H1 (cell line): ENCODE measurements around the gene SSR1. TPM values are rescaled to one million over a fixed set of nuclear protein-coding genes. Genes with fewer than 3 reads are reported as not detected.

Source experiments
- CTCF ChIA-PET: fragments of 300-600 bp; sonication (Branson Sonifier 250); formaldehyde crosslinking; loops from one replicate; lab custom pipeline; 2021; ENCODE audit not compliant: partially characterized antibody; lab: Charles Lee
- POLR2A ChIA-PET: fragments of 300-600 bp; sonication (Branson Sonifier 250); formaldehyde crosslinking; loops from one replicate; lab custom pipeline; 2021; ENCODE audit warnings: inconsistent platforms; ENCODE audit not compliant: partially characterized antibody; lab: Charles Lee
- DNase-seq, 2 experiments: peaks; one replicate each; pipeline versions ENCODE4 v3.0.0 to v3.0.0-alpha.2; 2010 to 2022; ENCODE audit warnings: low spot score in 2 of 2, low read depth in 1 of 2, mixed read lengths in 1 of 2
- FAIRE-seq: peaks from 2 replicates; lab custom pipeline; 2011; peaks lifted over from hg19 to GRCh38; lab: Jason Lieb, UNC
- H2AFZ ChIP-seq: 2 replicates; pipeline ENCODE4 v1.8.1; 2012; ENCODE audit warnings: low read length, inconsistent platforms
- H2AK5ac ChIP-seq: 2 replicates; pipeline ENCODE4 v1.6.1; 2013; ENCODE audit warnings: low read depth, low read length
- H2BK120ac ChIP-seq: replicated peaks from 2 replicates; pipeline ENCODE3; 2013; ENCODE audit warnings: low read depth, low read length, inconsistent platforms
- H2BK12ac ChIP-seq: 2 replicates; pipeline ENCODE4 v1.6.1; 2013; ENCODE audit warnings: low read depth, low read length
- H2BK15ac ChIP-seq: 2 replicates; pipeline ENCODE4 v1.6.1; 2013; ENCODE audit warnings: low read length
- H2BK20ac ChIP-seq: 2 replicates; pipeline ENCODE4 v1.6.1; 2013; ENCODE audit warnings: low read length
- H2BK5ac ChIP-seq: 2 replicates; pipeline ENCODE4 v1.6.1; 2013; ENCODE audit warnings: low read depth, low read length
- H3K14ac ChIP-seq: 2 replicates; pipeline ENCODE4 v1.6.1; 2013; ENCODE audit warnings: inconsistent platforms; ENCODE audit not compliant: insufficient read length
- H3K18ac ChIP-seq: 2 replicates; pipeline ENCODE4 v1.6.1; 2013; ENCODE audit warnings: low read length; ENCODE audit errors: extremely low read depth
- H3K23ac ChIP-seq: 2 replicates; pipeline ENCODE4 v1.6.1; 2013; ENCODE audit warnings: inconsistent platforms; ENCODE audit not compliant: insufficient read length
- H3K23me2 ChIP-seq: 2 replicates; pipeline ENCODE4 v1.6.1; 2013; ENCODE audit warnings: low read depth, low read length
- H3K27ac ChIP-seq: 2 replicates; pipeline ENCODE4 v1.6.1; 2011; ENCODE audit warnings: low read depth, low read length, inconsistent platforms
- H3K27me3 ChIP-seq, 4 experiments: replicated peaks in 1 of 4; 1 replicate in 1 of 4; 2 replicates in 3 of 4; pipeline versions ENCODE4 v1.6.1 to v1.8.1; 2011 to 2013; ENCODE audit warnings: low read length in 3 of 4, mild to moderate bottlenecking in 3 of 4, inconsistent platforms in 2 of 4, mixed read lengths in 2 of 4, moderate library complexity in 1 of 4; ENCODE audit not compliant: control insufficient read depth in 3 of 4, insufficient read depth in 3 of 4; ENCODE audit errors: extremely low read depth in 1 of 4
- H3K36me3 ChIP-seq, 4 experiments: 2 replicates each; pipeline versions ENCODE4 v1.6.1 to v1.8.1; 2011 to 2013; ENCODE audit warnings: mild to moderate bottlenecking in 4 of 4, low read length in 3 of 4, moderate library complexity in 2 of 4, control low read depth in 1 of 4, inconsistent platforms in 1 of 4; ENCODE audit not compliant: insufficient read depth in 4 of 4, control insufficient read depth in 2 of 4
- H3K4ac ChIP-seq: replicated peaks from 2 replicates; pipeline ENCODE3; 2013; ENCODE audit warnings: low read length, low read depth, mixed read lengths, inconsistent platforms; ENCODE audit not compliant: insufficient read length
- H3K4me1 ChIP-seq, 4 experiments: replicated peaks in 1 of 4; 1 replicate in 1 of 4; 2 replicates in 3 of 4; pipeline versions ENCODE4 v1.6.1 to v1.8.1; 2011 to 2013; ENCODE audit warnings: low read length in 3 of 4, inconsistent platforms in 2 of 4, mixed read lengths in 1 of 4; ENCODE audit not compliant: insufficient read depth in 4 of 4, control insufficient read depth in 3 of 4
- H3K4me2 ChIP-seq, 2 experiments: 2 replicates each; pipeline versions ENCODE4 v1.6.1 to v1.8.1; 2011 to 2013; ENCODE audit warnings: low read depth in 2 of 2, low read length in 2 of 2, control low read depth in 1 of 2, inconsistent platforms in 1 of 2, mild to moderate bottlenecking in 1 of 2; ENCODE audit not compliant: insufficient read depth in 1 of 2
- H3K4me3 ChIP-seq, 4 experiments: fragments of 200-600, 300-600 bp in 1 of 4; sonication (generic), shearing (Covaris generic), sonication (Bioruptor Twin) in 1 of 4; 2 replicates each; pipeline versions ENCODE4 v1.5.1 to v1.8.1; 2011 to 2016; ENCODE audit warnings: low read length in 4 of 4, low read depth in 3 of 4, control low read depth in 2 of 4, inconsistent platforms in 2 of 4, mild to moderate bottlenecking in 2 of 4, mixed read lengths in 1 of 4, moderate library complexity in 1 of 4; ENCODE audit not compliant: insufficient read depth in 2 of 4; ENCODE audit errors: extremely low read depth in 1 of 4
- H3K56ac ChIP-seq: replicated peaks from 2 replicates; pipeline ENCODE3; 2013; ENCODE audit warnings: low read depth, mild to moderate bottlenecking, mixed read lengths, low read length, inconsistent platforms; ENCODE audit not compliant: insufficient read length
- H3K79me1 ChIP-seq: 2 replicates; pipeline ENCODE4 v1.6.1; 2013; ENCODE audit warnings: low read depth, low read length, control low read depth
- H3K79me2 ChIP-seq, 2 experiments: 2 replicates each; pipeline versions ENCODE4 v1.6.1 to v1.8.1; 2012 to 2013; ENCODE audit warnings: low read length in 2 of 2, mild to moderate bottlenecking in 2 of 2, inconsistent platforms in 1 of 2; ENCODE audit not compliant: insufficient read depth in 2 of 2, control insufficient read depth in 1 of 2
- H3K9ac ChIP-seq, 4 experiments: replicated peaks in 1 of 4; 1 replicate in 1 of 4; 2 replicates in 3 of 4; pipeline versions ENCODE4 v1.6.1 to v1.8.1; 2011 to 2013; ENCODE audit warnings: low read depth in 3 of 4, low read length in 3 of 4, control low read depth in 2 of 4, mild to moderate bottlenecking in 2 of 4, moderate library complexity in 2 of 4, inconsistent platforms in 1 of 4; ENCODE audit errors: extremely low read depth in 1 of 4
- H3K9me3 ChIP-seq, 2 experiments: 2 replicates each; pipeline versions ENCODE4 v1.6.1 to v1.8.1; 2012 to 2013; ENCODE audit warnings: mild to moderate bottlenecking in 2 of 2, moderate library complexity in 2 of 2, control low read depth in 1 of 2, inconsistent platforms in 1 of 2, low read depth in 1 of 2, low read length in 1 of 2, mixed read lengths in 1 of 2; ENCODE audit not compliant: insufficient read depth in 2 of 2
- H4K20me1 ChIP-seq, 2 experiments: replicated peaks in 1 of 2; 2 replicates each; pipeline versions ENCODE3 to v1.8.1; 2011 to 2013; ENCODE audit warnings: inconsistent platforms in 2 of 2, low read length in 2 of 2, mild to moderate bottlenecking in 1 of 2; ENCODE audit not compliant: insufficient read depth in 2 of 2, control insufficient read depth in 1 of 2
- H4K5ac ChIP-seq: 2 replicates; pipeline ENCODE4 v1.6.1; 2013; ENCODE audit warnings: low read length, low read depth, mixed read lengths, inconsistent platforms; ENCODE audit not compliant: insufficient read length
- H4K8ac ChIP-seq: 2 replicates; pipeline ENCODE4 v1.8.0; 2013; ENCODE audit warnings: mild to moderate bottlenecking, moderate library complexity, low read length, inconsistent platforms; ENCODE audit not compliant: insufficient read depth; ENCODE audit errors: extremely low read depth
- H4K91ac ChIP-seq: replicated peaks from 2 replicates; pipeline ENCODE3; 2013; ENCODE audit warnings: low read length, mixed read lengths, inconsistent platforms; ENCODE audit not compliant: insufficient read length
- EGR1 ChIP-seq: IDR thresholded peaks from 2 replicates; pipeline ENCODE4 v1.6.1; 2011; ENCODE audit warnings: low read depth, low read length, borderline replicate concordance
- POU5F1 ChIP-seq: IDR thresholded peaks from 2 replicates; pipeline ENCODE4 v1.6.1; 2011; ENCODE audit warnings: low read depth, mild to moderate bottlenecking, low read length, moderate library complexity
- WGBS, 2 experiments: shearing (Covaris generic) in 1 of 2; methylation state at CpG; one replicate each; pipeline versions ENCODE4 v1.1.6 to v1.1.7; 2013 to 2015; ENCODE audit warnings: low lambda C conversion rate in 2 of 2, mixed read lengths in 2 of 2, inconsistent platforms in 1 of 2, low coverage in 1 of 2, missing lambda C conversion rate in 1 of 2; ENCODE audit not compliant: insufficient replicate concordance in 2 of 2, insufficient coverage in 1 of 2, insufficient read length in 1 of 2; ENCODE audit errors: extremely low coverage in 1 of 2, missing lambda C conversion rate in 1 of 2; 5-methylcytosine and 5-hydroxymethylcytosine counted together
- polyA plus RNA-seq, 7 experiments: library from polyadenylated mRNA; depleted of rRNA in 3 of 7; stranded (reverse) in 5 of 7; unstranded in 2 of 7; fragments of >200 nt in 5 of 7; fragments of 200-250 nt in 2 of 7; gene quantifications; 1 replicate in 5 of 7; 2 replicates in 1 of 7; 4 replicates in 1 of 7; pipeline versions ENCODE4 v1.2.1 to v1.2.3, GENCODE V29; 2011 to 2013; ENCODE audit warnings: missing spikeins in 2 of 7, mixed read lengths in 2 of 7
- total RNA-seq: library from RNA; stranded (reverse); fragmentation: NEBNext Ultra II Directional; extraction: Animal tissue kit (Norgen Biotek cat#: 25700); gene quantifications from 2 replicates; pipeline ENCODE4 v1.2.1, GENCODE V29; 2021

Gene SSR1
- total and polyA plus RNA-seq, 2 of the 8 experiments (the other 6 are each of a cell fraction or from before 2014, with no cell fraction given), result 26.6 to 117 TPM

DNA sequence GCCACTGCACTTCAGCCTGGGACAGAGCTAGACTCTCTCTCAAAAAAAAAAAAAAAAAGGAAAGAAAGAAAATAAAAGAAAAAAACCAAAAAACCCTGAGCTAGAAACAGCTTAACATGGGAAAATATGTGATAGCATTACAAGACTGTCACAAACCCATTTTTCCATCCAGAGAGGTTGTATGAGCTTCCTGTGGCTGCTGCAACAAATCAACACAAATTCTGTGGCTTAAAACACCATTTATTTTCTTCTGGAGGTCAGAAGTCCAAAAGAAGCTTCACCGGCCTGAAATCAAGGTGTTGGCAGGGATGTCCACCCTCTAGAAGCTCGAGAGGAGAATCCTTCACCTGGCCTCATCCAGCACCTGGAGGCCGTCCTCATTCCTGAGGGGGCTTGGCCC lies 21.7 kb upstream of the SSR1 start:
- Histone ChIP-seq H3K4me1 (0 out of 7 replicates have a peak, but pooled peaks cover 0 to 2% (median 0%) of the 10 kb centered on the region in 4 experiments), H2BK15ac (no peak overlapping the region), H2BK12ac (no peak overlapping the region), H3K56ac (no peak overlapping the region), H2BK20ac (no peak overlapping the region)
- 92% methylated on average over 3 of the region's 3 CpGs; no CpG with 5 or more reads in 1 of the 2 experiments for WGBS, 2 experiments
- CTCF ChIA-PET, result interaction anchor here (0.8 to 1.3 kb wide), 2 partner anchors 55 to 281 kb away, joined by 3 to 5 read pairs; partner anchors contain the start of genes CAGE1 and RIOK1
- TF ChIP-seq POU5F1, result no peak
- TF ChIP-seq EGR1, result no peak
- TF ChIP-seq, all 59 proteins: peak for 0
- H3K4ac ChIP-seq, result no peak overlapping the region
- H3K79me1 ChIP-seq, result no peaks in the 10 kb centered on the region
- no peak overlapping the region for H2BK5ac ChIP-seq
- H4K91ac ChIP-seq, result no peak overlapping the region
- no peaks in the 10 kb centered on the region for H3K79me2 ChIP-seq
- no peak overlapping the region for H2BK120ac ChIP-seq
- POLR2A ChIA-PET, result interaction anchor here (1.0 kb wide), 1 partner anchor 51 kb away, joined by 3 read pairs; no protein-coding TSS in a partner anchor
- H3K27ac ChIP-seq, result no peak overlapping the region
- no peaks in the 10 kb centered on the region for H3K23me2 ChIP-seq
- H3K4me2 ChIP-seq, result no peak overlapping the region
- no peaks in the 10 kb centered on the region for H4K20me1 ChIP-seq
- H3K23ac ChIP-seq, result no peak overlapping the region
- H2AFZ ChIP-seq, result no peak overlapping the region
- FAIRE-seq, result no peak
- H3K27me3 ChIP-seq, result no peaks in the 10 kb centered on the region
- H3K36me3 ChIP-seq, result no peaks in the 10 kb centered on the region
- H3K4me3 ChIP-seq, result no peak overlapping the region
- H4K5ac ChIP-seq, result no peak overlapping the region
- H3K9ac ChIP-seq, result no peak overlapping the region
- H2AK5ac ChIP-seq, result no peak overlapping the region
- no peak overlapping the region for H3K14ac ChIP-seq
- no peak for DNase-seq
- no peak overlapping the region for H4K8ac ChIP-seq
- no peaks in the 10 kb centered on the region for H3K9me3 ChIP-seq
- H3K18ac ChIP-seq, result no peak overlapping the region
